OCI-LY1 (cell line): ENCODE results near the gene DIP2C.

Source experiments
- H2AFZ ChIP-seq: fragments of 200-600 bp; sonication (generic), shearing (Covaris generic); 2 replicates; pipeline ENCODE4 v1.6.0; 2014; ENCODE audit warnings: antibody characterized with exemption, mild to moderate bottlenecking, low read length
- H3F3A ChIP-seq: fragments of 200-600 bp; sonication (generic), shearing (Covaris generic); 2 replicates; pipeline ENCODE4 v1.6.0; 2014; ENCODE audit warnings: mild to moderate bottlenecking, antibody characterized with exemption, low read length, moderate library complexity; ENCODE audit not compliant: insufficient read depth
- H3K27ac ChIP-seq: fragments of 200-600 bp; sonication (generic); 2 replicates; pipeline ENCODE4 v1.5.1; 2014; ENCODE audit warnings: low read length, mixed run types, mild to moderate bottlenecking, low read depth; ENCODE audit not compliant: poor library complexity, severe bottlenecking
- H3K27me3 ChIP-seq: fragments of 200-600 bp; sonication (generic); 2 replicates; pipeline ENCODE4 v1.6.0; 2014; ENCODE audit warnings: antibody characterized with exemption, mild to moderate bottlenecking, low read length, moderate library complexity; ENCODE audit not compliant: insufficient read depth
- H3K36me3 ChIP-seq: fragments of 200-600 bp; sonication (generic); 2 replicates; pipeline ENCODE4 v1.6.1; 2014; ENCODE audit warnings: mild to moderate bottlenecking, antibody characterized with exemption, low read length, moderate library complexity, mixed read lengths; ENCODE audit not compliant: insufficient read depth
- H3K4me1 ChIP-seq: fragments of 200-600 bp; sonication (generic); 2 replicates; pipeline ENCODE4 v1.5.1; 2014; ENCODE audit warnings: mild to moderate bottlenecking, low read length, moderate library complexity; ENCODE audit not compliant: insufficient read depth, severe bottlenecking
- H3K4me2 ChIP-seq: fragments of 200-600 bp; sonication (generic), shearing (Covaris generic); 2 replicates; pipeline ENCODE4 v1.6.1; 2014; ENCODE audit warnings: low read length
- H3K4me3 ChIP-seq: fragments of 200-600 bp; sonication (generic); 2 replicates; pipeline ENCODE4 v1.5.1; 2014; ENCODE audit warnings: low read length, low read depth, mild to moderate bottlenecking, mixed read lengths; ENCODE audit not compliant: poor library complexity, severe bottlenecking
- H3K79me2 ChIP-seq: fragments of 200-600 bp; shearing (Covaris generic); 2 replicates; pipeline ENCODE4 v1.6.1; 2016; ENCODE audit warnings: mixed run types, low read length, mixed read lengths; ENCODE audit not compliant: insufficient read depth
- H3K9ac ChIP-seq: fragments of 200-600 bp; sonication (generic), shearing (Covaris generic); 2 replicates; pipeline ENCODE4 v1.6.1; 2014; ENCODE audit warnings: mild to moderate bottlenecking, low read length, mixed read lengths
- H3K9me2 ChIP-seq: fragments of 200-600 bp; sonication (generic), shearing (Covaris generic); 2 replicates; pipeline ENCODE4 v1.6.1; 2014; ENCODE audit warnings: low read depth, mild to moderate bottlenecking, low read length, mixed read lengths
- H3K9me3 ChIP-seq: fragments of 200-600 bp; shearing (Covaris generic); 2 replicates; pipeline ENCODE4 v1.6.1; 2014; ENCODE audit warnings: low read length, mixed read lengths
- H4K20me1 ChIP-seq: fragments of 200-600 bp; sonication (generic), shearing (Covaris generic); 2 replicates; pipeline ENCODE4 v1.6.0; 2016; ENCODE audit warnings: mild to moderate bottlenecking, low read length; ENCODE audit not compliant: insufficient read depth
- CTCF ChIP-seq: fragments of 200-600 bp; sonication (generic), shearing (Covaris generic); IDR thresholded peaks from 2 replicates; pipeline ENCODE4 v1.5.1; 2017; ENCODE audit warnings: mild to moderate bottlenecking, antibody characterized with exemption, low read length, moderate library complexity, mixed read lengths
- EZH2 ChIP-seq: fragments of 200-600 bp; sonication (generic), shearing (Covaris generic); IDR thresholded peaks from 2 replicates; pipeline ENCODE4 v1.8.0; 2017; ENCODE audit warnings: borderline replicate concordance, mixed run types, mild to moderate bottlenecking, antibody characterized with exemption, low read length, moderate library complexity, mixed read lengths

DIP2C gene

GRCh38 chr10:639751-640672, 49.5 kb downstream of the DIP2C start:
- H4K20me1 ChIP-seq, result no peaks in the 10 kb centered on the region

GRCh38 chr10:639001-639750, 50.3 kb downstream of the DIP2C start:
- Histone ChIP-seq H3F3A (no peaks in the 10 kb centered on the region), H4K20me1 (no peaks in the 10 kb centered on the region), H3K4me2 (no peak overlapping the region), H3K4me3 (no peak overlapping the region), H3K36me3 (no peaks in the 10 kb centered on the region; the same call in 1 of the 2 replicates), H3K9ac (no peak overlapping the region), H3K9me2 (no peaks in the 10 kb centered on the region), H2AFZ (no peak overlapping the region), H3K79me2 (no peaks in the 10 kb centered on the region), H3K27ac (no peak overlapping the region), H3K9me3 (no peaks in the 10 kb centered on the region), H3K27me3 (peaks cover 4% of the 10 kb centered on the region; the same call in 1 of the 2 replicates), H3K4me1 (peaks cover 21% of the 10 kb centered on the region)
- no peak for TF ChIP-seq EZH2
- TF ChIP-seq CTCF, result no peak

More at GRCh38 chr10:639751-640672, 49.5 kb downstream of the DIP2C start:
- Histone ChIP-seq H3K4me1 (peaks cover 21% of the 10 kb centered on the region), H3K9me3 (peaks cover 6% of the 10 kb centered on the region), H3K4me3 (no peak overlapping the region), H3F3A (no peaks in the 10 kb centered on the region), H3K4me2 (no peak overlapping the region), H2AFZ (no peak overlapping the region), H3K9me2 (no peaks in the 10 kb centered on the region), H3K79me2 (no peaks in the 10 kb centered on the region), H3K27ac (no peak overlapping the region), H3K36me3 (no peaks in the 10 kb centered on the region; the same call in 1 of the 2 replicates), H3K27me3 (peaks cover 4% of the 10 kb centered on the region; the same call in 1 of the 2 replicates), H3K9ac (no peak overlapping the region)
- no peak for TF ChIP-seq EZH2
- no peak for TF ChIP-seq CTCF

- Histone ChIP-seq H3K9ac (no peak overlapping the region), H4K20me1 (no peaks in the 10 kb centered on the region), H3K27me3 (peaks cover 4% of the 10 kb centered on the region; the same call in 1 of the 2 replicates), H3F3A (no peaks in the 10 kb centered on the region), H3K4me3 (no peak overlapping the region), H3K27ac (no peak overlapping the region), H3K79me2 (no peaks in the 10 kb centered on the region), H2AFZ (no peak overlapping the region), H3K9me2 (no peaks in the 10 kb centered on the region), H3K4me2 (no peak overlapping the region; the same call in 1 of the 2 replicates), H3K4me1 (peaks cover 21% of the 10 kb centered on the region), H3K9me3 (no peaks in the 10 kb centered on the region), H3K36me3 (no peaks in the 10 kb centered on the region)
- TF ChIP-seq CTCF (no peak), EZH2 (no peak)
These were observed 51.7 kb downstream of the DIP2C start for GRCh38 chr10:637771-638195.
